Stimulated activated CD4-positive, alpha-beta T cell treated with anti-CD3 and anti-CD28 coated beads, Interleukin-1b, Interleukin-23, amount 100 ng/mL, for 24 hours (primary cell): Measurements from ENCODE around the gene UTRN.

Experiments used
- DNase-seq, 4 experiments: peaks; one replicate each; pipeline ENCODE4 v3.0.0-alpha.2; 2020; ENCODE audit warnings: low read depth in 4 of 4, low spot score in 1 of 4

UTRN gene

DNA sequence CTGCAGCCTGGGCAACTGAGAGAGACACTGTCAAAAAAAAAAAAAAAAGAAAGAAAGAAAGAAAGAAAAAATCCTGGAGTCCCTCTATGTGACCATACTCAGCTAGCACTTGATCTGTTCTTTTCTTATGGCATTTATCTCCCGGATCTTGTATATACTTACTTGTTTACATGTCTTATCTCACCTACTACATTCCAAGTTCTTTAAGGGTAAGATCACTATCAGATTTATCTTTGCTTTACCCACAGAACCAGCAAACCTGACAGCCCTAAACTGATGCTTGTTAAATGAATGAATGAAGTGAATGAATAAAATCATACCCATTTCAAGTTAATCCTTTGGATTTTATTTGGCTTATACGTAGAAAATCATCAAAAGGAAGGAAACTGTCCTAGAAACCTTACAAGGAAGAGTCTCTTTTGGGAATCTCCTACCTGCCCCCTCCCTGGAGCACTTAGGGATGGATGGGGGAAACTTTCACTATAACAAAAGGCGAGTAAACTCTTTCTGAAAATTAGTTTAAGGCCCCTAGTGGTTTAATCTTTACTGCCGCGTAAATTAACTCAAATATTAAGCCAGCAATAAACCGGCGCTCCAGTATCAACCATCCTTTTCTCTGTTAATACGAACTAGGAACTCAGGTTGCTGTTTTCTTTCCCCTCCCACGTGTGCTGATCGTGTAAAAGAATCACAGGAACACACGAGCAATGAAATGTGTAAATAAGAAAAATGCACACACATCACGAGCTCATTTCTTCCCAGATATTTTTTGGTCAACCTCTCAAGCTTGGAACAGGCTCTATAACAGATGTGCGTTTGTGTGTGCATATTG lies 1.3 kb upstream of the UTRN start:
- no peak for DNase-seq

DNA sequence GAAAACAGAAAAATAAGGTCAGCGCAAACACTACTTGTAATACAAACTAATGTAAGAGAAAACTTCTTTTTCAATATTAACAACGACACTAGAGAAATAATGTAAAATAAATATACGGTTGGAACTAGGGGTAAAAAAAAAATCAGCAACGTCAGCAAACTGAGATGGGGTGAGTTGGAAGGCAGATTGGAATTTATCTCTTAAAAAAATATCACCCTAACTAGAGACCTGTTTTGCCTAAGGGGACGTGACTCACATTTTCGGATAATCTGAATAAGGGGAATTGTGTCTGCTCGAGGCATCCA lies 705 bp upstream of the UTRN start:
- DNase-seq: no peak

DNA sequence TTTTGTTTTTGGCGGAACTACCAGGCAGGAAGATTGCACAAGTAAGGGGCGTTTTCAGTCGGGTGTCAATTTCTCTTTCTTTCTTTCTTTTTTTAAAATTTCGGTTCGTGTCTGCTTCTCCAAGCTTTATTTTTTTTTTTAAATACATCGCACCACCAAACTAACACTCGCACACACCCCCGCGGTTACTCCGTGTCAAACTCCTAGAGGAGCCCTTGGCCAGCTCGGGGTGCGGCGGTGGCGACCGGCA lies 338 bp downstream of the UTRN start:
- peak in 1 of 4 experiments; percentile 2 for DNase-seq

DNA sequence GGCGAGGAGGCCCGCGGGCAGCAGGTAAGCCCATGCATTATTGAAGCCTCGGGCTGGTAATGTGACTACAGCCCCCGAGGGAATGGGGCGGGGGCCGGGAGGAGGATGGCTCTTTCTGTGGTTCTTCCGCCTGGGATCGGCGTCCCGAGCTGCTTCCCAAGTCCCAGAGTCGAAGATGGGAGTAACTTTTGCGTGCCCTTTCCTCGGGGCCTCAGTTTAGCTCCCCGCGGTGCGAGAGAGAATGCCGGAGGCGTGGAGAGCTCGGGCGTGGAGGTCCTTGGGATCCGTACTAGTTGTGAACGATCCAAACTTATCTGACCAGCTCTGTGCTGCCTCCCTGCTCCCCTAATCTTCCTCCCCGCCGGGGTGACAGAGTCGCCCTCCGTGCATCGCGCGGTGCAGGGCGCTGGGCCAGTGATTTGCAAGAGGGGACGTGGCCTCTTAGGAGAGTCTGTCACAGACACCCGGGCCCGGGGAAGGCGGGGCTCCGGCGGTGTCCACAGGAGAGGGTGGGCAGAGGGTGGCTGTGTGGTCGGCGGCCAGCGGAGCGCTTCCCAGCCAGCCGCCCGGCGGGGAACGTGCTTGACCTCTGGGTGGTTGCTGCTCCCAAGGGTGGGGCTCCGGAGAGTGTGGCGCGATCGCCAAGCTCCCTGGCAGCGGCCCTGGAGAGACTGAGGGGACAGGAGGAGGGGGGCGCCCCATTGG lies 815 bp downstream of the UTRN start:
- DNase-seq: peak in 2 of 4 experiments; percentile 7 to 18

DNA sequence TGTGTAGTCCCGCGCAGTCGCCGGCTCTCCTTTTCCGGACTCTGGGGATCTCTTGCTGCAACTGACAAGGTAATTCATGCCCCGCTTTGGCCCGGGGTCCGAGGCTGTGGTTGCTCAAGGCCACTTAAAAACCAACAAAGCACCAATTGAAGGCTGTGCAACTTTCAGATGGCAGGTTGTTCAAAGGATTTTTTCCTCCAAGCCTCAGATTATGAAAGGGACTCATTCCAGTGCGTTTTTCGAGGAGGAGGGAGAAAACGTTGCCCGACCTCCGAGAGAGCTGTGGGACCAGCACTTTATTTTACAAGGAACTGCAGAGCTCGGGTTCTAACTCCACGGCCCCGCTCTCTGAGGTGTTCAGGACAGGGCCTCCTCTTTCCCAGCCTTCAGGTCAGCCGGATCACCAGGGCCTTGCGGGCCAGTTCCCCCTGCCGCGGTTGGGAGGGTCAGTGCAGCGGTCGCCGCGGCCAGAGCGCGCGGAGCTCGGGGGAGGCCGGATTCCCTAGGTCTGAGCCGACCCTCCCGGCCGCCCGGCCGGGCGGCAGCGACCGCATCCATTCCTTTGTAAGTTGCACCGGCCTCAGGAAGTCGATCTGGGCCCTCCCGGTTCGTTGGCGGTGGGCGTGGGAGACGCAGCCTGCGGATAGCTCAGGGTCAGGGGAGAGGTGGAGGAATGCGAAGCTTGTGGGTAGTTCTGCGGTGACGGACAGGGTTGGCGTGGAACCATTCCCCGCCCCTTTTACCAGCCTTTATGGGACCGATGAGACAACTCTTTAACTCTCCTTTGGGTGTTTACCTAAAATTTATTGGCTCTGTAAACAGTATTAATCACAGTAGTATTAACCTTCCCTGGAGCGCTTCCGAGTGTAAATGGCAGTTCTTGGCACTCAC lies 1.6 kb downstream of the UTRN start:
- DNase-seq: peak in 1 of 4 experiments; percentile 1

DNA sequence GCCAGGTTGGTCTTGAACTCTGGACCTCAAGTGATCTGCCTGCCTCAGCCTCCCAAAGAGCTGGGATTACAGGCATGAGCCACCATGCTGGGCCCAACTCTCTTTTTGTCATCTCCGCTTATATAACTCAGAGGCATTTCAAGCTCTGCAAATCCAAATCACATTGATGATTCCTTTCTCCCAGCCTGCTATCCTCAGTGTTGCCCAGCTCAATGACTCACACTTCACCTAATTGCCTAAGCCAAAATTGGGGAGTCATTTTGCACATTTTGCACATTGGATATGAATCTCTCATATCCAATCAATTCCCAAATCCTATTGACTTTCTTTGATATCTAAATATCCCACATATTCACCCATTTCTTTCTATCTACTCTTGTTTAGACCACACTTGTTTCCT lies 3.9 kb downstream of the UTRN start:
- DNase-seq: no peak

DNA sequence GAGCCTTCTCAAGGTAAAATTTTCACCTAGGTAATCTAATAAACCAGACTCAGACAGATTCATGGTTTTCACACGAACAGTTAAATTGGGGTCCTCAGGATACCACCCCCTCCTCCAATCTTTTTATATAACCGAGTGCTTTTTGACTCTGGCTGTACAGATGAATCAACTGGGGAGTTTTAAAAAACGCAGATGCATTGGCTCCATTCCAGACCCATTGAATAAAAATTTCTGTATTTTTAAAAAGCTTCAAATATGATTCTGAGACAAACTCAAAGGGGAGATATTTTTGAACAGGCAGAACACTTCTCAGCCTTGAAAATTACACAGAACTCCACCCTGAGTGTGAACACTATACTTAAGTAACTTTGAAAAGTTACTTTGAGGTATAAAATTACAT lies 7.2 kb downstream of the UTRN start:
- DNase-seq: no peak

DNA sequence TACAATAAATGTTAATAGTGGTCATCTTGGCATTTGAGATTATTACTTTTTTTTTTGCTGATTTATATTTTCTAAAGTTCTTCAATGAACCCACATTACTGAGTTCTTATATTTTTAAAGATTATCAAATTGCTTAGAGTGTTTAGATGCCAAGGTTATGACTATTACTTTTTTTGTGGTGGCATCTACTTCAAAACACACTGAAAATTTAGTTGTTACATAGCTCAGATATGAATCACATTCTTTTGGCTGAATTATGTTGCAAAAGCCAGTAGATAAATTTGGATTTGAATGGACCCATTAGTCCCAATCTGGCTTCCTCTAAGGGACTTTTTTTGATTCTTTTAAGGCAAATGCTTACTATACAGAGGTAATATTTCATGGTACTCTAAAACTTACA lies 8.9 kb downstream of the UTRN start:
- no peak for DNase-seq

DNA sequence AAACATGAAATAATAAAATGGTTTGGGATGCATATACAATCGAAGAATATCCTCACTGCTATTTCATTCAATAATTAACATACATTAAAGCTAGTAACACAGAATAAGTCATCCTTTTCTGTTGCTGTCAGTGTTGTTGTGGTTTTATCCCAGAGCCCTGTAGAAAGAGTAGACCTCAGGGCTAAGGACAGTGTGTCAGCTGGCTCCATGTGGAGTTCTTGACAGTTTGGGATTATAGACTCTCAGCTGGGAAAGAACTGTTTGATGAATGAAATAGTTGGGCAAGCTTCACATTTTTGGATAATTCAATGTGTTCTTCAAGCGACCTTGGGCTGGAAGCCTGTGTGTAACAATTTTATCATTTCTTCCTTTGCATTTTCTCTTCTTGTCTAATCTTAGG lies 10.1 kb downstream of the UTRN start:
- DNase-seq: no peak

DNA sequence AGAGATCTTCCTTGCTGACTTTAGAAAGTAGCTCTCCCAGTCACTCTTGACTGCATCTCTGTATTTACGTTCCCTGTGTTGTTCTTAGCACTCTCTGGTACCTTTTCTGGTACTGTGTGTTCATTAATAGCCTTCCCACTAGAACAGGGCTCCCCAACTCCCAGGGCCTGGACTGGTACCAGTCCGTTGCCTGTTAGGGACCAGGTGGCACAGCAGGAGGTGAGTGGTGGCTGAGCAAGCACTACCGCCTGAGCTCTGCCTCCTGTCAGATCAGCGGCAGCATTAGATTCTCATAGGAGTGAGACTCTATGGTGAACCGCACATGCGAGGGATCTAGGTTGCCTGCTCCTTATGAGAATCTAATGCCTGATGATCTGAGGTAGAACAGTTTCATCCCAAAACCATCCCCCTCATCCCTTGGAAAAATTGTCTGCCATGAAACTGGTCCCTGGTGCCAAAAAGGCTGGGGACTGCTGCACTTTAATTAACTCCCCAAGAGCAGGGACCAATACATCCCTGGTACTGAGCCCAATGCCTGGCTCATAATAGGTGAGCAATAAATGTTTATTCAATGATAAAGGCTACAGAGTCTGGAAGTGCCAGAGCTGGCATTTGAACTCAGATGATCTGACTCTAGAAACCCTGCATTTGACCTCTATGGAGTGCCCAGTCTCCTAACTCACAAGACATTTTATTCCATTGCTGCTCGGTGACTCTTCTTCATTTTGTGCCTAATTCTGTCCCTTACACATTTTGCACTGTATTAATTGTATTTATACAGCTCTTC lies 11.0 kb downstream of the UTRN start:
- no peak for DNase-seq

DNA sequence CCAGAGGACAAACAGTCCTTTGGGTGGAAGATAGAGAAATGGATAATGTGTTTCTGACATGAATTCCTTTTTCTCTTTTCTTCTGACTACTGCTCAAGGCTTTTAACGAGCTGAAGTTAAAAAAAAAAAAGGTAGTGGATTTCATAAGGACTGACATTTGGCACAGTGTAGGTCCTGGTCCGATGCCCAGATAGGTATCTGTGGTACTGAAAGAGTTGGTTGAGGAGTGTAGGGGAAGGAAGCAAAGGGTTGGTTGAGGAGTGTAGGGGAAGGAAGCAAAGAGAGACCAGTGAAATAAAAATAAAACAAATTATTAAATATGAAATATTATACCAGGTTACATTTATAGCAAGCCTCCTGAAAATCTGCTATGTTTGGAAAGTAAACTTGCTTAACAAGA lies 11.8 kb downstream of the UTRN start:
- DNase-seq: no peak

DNA sequence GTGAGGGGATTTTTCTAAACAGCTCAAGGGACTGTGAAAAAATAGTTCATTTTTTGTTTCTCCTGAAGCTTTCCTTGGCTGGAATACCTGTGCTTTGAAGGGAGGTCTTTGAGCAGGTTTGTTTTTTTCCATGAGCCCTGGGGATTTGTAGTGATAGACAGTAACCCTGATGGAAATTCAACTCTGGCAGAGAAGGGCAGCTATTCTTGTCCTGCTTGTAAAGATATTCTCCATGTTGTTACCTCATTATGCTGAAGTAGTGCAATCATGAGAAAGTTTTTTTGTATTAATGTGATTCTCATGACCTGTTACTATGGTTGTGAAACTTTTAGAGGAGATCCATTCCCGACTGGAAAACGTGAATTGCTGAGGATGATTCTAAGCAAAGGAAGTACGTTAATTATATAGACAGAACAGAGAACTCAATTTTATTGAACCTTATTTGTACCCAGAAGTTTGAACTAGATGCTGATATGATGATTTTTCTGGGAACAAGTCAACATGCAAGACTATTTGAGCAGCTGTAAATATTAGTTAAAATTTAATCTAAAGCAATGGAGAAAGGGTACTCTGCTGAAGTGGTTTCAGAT lies 12.5 kb downstream of the UTRN start:
- no peak for DNase-seq

DNA sequence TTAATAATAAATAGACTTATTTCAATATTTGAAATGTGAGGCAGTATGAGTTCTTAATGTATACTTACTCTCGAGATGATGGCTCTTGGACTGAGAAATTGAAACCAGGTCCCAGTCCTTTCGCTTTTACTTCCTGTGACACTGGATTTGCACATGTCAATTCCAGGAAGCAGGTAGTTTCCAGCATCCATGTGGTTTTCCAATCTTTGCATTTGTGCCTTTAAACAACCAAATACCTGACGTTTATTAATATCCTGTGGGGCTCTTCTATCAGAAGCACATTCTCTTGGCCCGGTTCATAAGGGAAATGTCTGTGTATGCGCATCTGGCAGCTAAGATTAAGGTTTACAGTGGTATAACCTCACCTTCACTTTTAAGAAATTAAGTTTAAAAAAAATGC lies 13.1 kb downstream of the UTRN start:
- DNase-seq: no peak

DNA sequence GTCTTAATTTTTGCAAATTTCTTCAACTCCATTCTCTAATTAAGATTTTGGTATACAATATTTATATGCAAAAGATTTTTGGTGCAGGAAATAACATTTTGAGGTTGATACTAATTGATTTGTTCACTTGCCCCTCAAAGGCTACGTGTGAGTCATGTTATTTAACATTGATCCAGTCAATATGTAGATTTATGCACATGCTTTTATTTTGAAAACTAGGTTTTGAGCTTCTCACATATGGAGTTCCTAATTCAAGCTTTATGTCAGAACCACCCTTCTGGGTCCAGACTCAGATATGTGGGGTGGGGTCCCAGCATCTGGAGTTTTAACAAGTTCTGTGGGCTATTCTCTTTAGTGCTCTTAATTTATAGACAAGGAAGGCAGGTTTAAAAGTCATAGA lies 13.8 kb downstream of the UTRN start:
- DNase-seq: no peak

DNA sequence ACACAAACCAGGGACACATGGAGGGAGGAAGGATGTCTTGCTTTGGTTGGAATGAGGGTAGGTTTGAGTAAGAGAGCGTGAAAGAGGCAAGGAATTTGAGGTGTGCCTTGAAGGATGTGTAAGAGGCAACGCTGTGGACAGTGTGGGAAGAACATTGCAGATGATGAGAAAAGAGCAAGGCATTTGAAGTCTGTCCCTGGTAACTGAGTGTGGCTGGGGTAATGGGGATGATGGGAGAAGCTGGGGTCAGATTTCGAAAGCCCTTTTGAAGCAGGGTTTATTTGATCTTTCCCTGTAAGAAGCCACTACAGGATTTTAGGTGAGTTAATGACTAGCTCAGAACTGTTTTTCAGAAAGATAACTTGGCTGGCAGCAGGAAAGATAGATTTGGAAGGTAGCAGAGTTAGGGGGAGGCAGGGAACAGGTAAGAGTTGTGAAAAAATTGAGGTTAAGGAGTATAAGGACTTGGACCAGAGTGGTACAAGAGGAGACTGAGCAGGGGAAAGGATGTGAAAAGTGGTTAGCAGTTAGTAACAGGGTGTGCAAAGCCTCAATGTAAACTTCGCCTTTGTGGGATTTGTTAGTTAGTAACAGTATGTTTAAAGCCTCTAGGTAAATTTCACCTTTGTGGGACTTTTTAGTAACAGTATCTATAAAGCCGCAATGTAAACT lies 17.7 kb downstream of the UTRN start:
- no peak for DNase-seq

DNA sequence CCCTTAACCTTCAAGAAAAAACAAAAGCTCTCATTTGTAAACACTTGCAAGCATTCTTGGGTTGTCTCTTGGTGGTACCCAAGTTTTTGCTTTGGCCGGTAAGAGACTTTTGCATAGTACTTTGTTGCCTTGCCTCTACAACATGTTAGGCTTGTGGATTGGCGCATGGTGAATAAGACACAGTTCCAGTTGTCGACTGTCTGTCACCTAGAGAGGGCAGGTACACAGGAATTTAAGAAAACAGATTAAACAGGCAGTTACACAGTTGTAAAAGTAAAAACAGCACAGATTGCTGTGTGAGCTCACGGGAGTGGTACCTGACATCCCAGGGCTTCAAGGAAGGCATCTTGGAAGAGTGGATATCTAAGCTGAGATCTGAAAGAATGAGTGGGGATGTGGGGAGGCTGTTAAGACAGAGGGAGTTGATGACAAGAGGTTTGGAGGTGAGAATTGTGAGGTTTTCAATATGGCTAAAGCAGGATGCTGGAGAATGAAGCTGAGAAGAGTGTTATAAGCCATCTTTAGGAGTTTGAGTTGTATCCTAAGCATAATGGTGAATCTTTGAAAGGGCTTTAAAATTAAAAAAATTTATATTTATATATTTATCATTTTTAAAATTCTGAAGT lies 19.2 kb downstream of the UTRN start:
- DNase-seq: no peak

DNA sequence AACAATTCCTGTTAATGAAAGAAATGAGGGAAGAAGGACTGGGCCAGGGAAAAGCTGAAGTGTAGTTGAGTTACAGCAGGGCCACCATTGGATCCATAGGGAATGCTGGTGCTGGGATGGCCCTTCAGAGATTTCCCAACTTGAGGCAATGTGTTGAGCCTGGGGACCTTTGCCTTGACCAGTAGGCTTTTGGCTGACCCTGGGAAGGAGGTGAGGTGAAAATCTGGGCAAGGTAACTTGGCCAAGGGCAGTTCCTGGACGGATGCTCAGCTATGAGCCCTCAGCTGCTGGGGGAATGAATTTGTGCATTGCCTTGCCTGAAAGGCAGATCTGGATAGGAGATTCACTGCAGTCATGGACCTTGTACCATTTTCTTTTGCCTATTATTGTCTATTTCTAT lies 20.4 kb downstream of the UTRN start:
- DNase-seq: no peak

DNA sequence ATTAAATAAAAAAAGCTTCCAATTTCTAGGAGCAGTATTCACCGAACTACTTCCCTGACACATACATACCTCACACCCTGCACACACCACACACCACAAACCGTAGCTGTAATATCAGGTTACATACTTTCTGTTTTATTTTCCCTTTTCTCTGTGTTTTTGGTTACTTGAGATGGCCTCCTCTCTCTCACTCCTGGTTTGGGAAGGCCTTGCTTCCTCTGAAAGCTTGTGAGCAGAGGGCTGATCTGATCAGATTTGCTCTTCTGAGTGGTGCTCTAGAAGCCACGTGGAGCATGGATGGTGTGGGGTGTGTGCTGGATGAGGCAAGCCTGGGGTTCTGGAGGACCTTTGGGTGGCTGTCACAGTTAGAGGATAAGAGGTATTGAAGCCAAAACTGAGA lies 20.9 kb downstream of the UTRN start:
- DNase-seq: no peak

DNA sequence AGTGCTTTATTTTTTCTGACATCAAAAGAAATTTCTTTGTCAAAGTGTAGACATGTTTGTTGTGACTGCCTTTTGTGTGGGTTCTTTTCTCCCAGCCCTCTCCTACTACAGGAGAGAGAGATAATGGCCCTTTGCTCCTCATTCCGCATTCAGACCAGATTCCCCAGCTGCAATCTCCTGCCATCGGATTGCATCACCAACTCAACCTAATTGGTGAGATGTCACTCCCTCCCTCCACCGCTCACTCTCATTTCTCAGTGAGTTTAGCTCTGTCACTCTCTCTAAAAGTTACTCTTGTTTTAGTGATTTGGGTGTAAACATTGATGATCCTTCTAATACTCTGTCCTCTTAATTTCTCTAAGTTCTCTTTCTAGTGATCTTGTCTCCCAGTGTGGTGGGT lies 22.7 kb downstream of the UTRN start:
- DNase-seq: no peak

DNA sequence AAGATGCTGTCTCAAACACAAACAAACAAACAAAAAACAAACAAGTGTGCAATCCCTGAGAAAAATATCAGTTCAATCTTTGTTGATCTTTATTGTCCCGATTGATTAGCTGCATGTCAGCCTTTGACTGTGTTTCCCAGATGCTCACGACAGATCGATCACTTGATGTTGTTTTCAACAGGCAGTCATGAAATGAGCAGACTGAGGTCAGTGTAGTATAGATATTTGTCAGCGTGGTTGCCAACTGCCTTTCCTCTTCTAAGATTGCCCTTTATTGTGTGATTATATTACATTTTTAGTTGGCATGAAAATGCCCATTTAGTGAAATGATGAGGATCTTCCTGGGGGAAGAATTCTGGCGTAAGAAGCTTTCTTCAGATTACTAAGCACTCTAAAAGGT lies 25.6 kb downstream of the UTRN start:
- no peak for DNase-seq
